GM19328 (cell line): ENCODE measurements around the gene DTX4.
"Not testable (repeated sequence)": the region's sequence is repeated elsewhere in the genome, so short reads cannot be mapped to it uniquely, and the experiment has no call there.

Source experiments
- ATAC-seq: cut with Tn5 transposase; IDR thresholded peaks from one replicate; pipeline ENCODE4 v1.9.1; 2021; ENCODE audit warnings: mild to moderate bottlenecking, moderate library complexity; ENCODE audit not compliant: unreplicated experiment

The DTX4 gene

GRCh38 chr11:59171508-59172322 is at the start of gene DTX4:
DTX4 (plus strand) TSS chr11:59172132; CDS start chr11:59172596, 464 bp downstream.
- peak; percentile 70 for ATAC-seq

GRCh38 chr11:59135648-59136461 is 36.1 kb upstream of the DTX4 start:
- peak; percentile 91 for ATAC-seq

GRCh38 chr11:59136551-59136950 is 35.4 kb upstream of the DTX4 start:
- ATAC-seq, result not testable (repeated sequence)

- ATAC-seq, result no peak
Measured at GRCh38 chr11:59137190-59137589, 34.7 kb upstream of the DTX4 start.

- ATAC-seq, result no peak
Measured at GRCh38 chr11:59138643-59139042, 33.3 kb upstream of the DTX4 start.

GRCh38 chr11:59141191-59141590 is 30.7 kb upstream of the DTX4 start:
- no peak for ATAC-seq

GRCh38 chr11:59141673-59142460 is 30.1 kb upstream of the DTX4 start:
- ATAC-seq, result no peak

GRCh38 chr11:59142530-59143507 is 29.1 kb upstream of the DTX4 start, which contains the start of gene FAM111A:
FAM111A (plus strand) TSS chr11:59142856; CDS start chr11:59148873, 6,017 bp downstream.
- peak; percentile 65 for ATAC-seq

- ATAC-seq, result no peak
Measured at GRCh38 chr11:59144096-59144495, 27.8 kb upstream of the DTX4 start.

GRCh38 chr11:59144579-59145345 is 27.2 kb upstream of the DTX4 start:
- peak; percentile 53 for ATAC-seq

GRCh38 chr11:59145534-59145933 is 26.4 kb upstream of the DTX4 start:
- no peak for ATAC-seq

GRCh38 chr11:59151761-59152160 is 20.2 kb upstream of the DTX4 start:
- ATAC-seq, result peak; percentile 52

- ATAC-seq, result peak; percentile 56
Measured at GRCh38 chr11:59152312-59152951, 19.5 kb upstream of the DTX4 start.

- ATAC-seq, result no peak
Measured at GRCh38 chr11:59154610-59155009, 17.3 kb upstream of the DTX4 start.

GRCh38 chr11:59157433-59157832 is 14.5 kb upstream of the DTX4 start:
- ATAC-seq, result no peak

- peak; percentile 89 for ATAC-seq
Measured at GRCh38 chr11:59158206-59159068, 13.5 kb upstream of the DTX4 start.

GRCh38 chr11:59164028-59164427 is 7.9 kb upstream of the DTX4 start:
- no peak for ATAC-seq
